AG04450 (cell line): ENCODE data around the gene GPN3. TPM values are rescaled to one million over a fixed set of nuclear protein-coding genes. Genes with fewer than 3 reads are reported as not detected.
"Not testable (repeated sequence)": the region's sequence is repeated elsewhere in the genome, so short reads cannot be mapped to it uniquely, and the experiment has no call there.

Experiments used
- CTCF ChIA-PET: fragments of 300-600, 350-600 bp; formaldehyde crosslinking; extraction: SDS; loops from one replicate; lab custom pipeline; 2022; ENCODE audit warnings: antibody characterized with exemption, inconsistent platforms; lab: Charles Lee
- POLR2A ChIA-PET: fragments of 350-600 bp; formaldehyde crosslinking; extraction: SDS; loops from one replicate; lab custom pipeline; 2021; ENCODE audit warnings: antibody characterized with exemption, inconsistent platforms; lab: Yijun Ruan, JAX
- DNase-seq: peaks from one replicate; pipeline ENCODE4 v3.0.0-alpha.2; 2011; ENCODE audit warnings: low read depth, low spot score
- H3K27ac ChIP-seq: one replicate; pipeline ENCODE4 v1.5.1; 2012; ENCODE audit warnings: low read depth, low read length, control low read depth
- H3K27me3 ChIP-seq: one replicate; pipeline ENCODE4 v1.6.0; 2012; ENCODE audit warnings: low read length; ENCODE audit not compliant: control insufficient read depth, insufficient read depth
- H3K4me3 ChIP-seq: 2 replicates; pipeline ENCODE4 v1.5.1; 2011; ENCODE audit warnings: mild to moderate bottlenecking, low read depth, low read length, control low read depth
- H3K9me3 ChIP-seq: 2 replicates; pipeline ENCODE4 v1.5.1; 2012; ENCODE audit warnings: low read length; ENCODE audit not compliant: control insufficient read depth, insufficient read depth
- polyA plus RNA-seq: library from polyadenylated mRNA; depleted of rRNA; stranded (reverse); fragments of >200 nt; gene quantifications from 2 replicates; pipeline ENCODE4 v1.2.3, GENCODE V29; 2011
- TF ChIP-seq, protein P1 (sequence below): IDR thresholded peaks from 2 replicates; pipeline ENCODE4 v1.5.1; 2011; ENCODE audit warnings: low read depth, low read length, control low read depth, inconsistent platforms

GPN3 gene
- polyA plus RNA-seq, 1 experiment, result 25.6 TPM

DNA sequence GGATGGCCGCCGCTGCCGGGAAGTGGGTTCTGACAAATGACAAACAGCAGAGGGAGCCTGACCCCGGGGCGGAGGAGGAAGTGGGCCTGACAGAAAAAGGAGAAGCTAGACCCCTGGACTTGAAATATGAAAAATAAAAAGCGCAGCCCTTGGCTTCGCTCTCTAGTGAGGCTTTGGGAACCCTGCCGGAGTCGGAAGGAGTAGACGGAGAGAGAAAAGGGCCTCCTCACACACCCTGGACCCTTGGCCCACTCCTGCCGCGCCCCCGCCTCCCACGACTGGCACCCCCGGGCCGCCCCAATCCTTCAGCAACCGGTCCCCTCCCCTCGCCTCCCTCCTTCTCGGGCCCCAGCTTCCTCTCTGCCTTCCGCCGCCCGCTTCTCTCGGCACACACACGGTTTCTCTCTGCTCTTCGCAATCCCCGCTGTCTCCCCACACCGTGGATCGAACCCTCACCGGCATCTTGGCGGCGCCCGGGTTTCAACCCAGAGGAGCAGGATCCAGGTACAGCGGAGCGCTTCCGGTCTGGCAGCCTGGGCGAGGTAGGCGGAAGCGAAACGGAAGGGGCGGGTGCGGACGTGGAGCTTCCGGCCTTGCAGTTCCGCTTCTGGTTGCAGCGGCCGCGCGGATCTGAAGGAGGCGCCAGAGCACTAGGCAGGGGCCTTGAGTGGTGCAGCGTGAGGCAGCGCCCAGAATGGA lies 18.1 kb downstream of the GPN3 start, which contains the start of gene ARPC3:
ARPC3 (minus strand) TSS at position 539 of the 699 bp plus-strand sequence; CDS start at position 462, 77 bp downstream.
- no peaks in the 10 kb centered on the region; the same call in 1 of the 2 replicates for H3K9me3 ChIP-seq
- peak; percentile 86 for DNase-seq
- TF ChIP-seq, protein P1, sequence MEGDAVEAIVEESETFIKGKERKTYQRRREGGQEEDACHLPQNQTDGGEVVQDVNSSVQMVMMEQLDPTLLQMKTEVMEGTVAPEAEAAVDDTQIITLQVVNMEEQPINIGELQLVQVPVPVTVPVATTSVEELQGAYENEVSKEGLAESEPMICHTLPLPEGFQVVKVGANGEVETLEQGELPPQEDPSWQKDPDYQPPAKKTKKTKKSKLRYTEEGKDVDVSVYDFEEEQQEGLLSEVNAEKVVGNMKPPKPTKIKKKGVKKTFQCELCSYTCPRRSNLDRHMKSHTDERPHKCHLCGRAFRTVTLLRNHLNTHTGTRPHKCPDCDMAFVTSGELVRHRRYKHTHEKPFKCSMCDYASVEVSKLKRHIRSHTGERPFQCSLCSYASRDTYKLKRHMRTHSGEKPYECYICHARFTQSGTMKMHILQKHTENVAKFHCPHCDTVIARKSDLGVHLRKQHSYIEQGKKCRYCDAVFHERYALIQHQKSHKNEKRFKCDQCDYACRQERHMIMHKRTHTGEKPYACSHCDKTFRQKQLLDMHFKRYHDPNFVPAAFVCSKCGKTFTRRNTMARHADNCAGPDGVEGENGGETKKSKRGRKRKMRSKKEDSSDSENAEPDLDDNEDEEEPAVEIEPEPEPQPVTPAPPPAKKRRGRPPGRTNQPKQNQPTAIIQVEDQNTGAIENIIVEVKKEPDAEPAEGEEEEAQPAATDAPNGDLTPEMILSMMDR, result peak; percentile 88
- CTCF ChIA-PET, result interaction anchor here (0.5 to 5.1 kb wide), 34 partner anchors 10 to 482 kb away, joined by 3 to 125 read pairs (median 4); partner anchors contain the start of genes C12orf76, FAM216A, GPN3 and TCTN1
- peak within 1 kb of the TSS; percentile 91 for H3K27ac ChIP-seq
- POLR2A ChIA-PET, result interaction anchor here (0.5 to 1.9 kb wide), 10 partner anchors 18 to 438 kb away, joined by 3 to 29 read pairs (median 4); partner anchors contain the start of genes FAM216A, GPN3 and TCTN1
- no peaks in the 10 kb centered on the region for H3K27me3 ChIP-seq
- peak within 1 kb of the TSS; percentile 94 for H3K4me3 ChIP-seq

DNA sequence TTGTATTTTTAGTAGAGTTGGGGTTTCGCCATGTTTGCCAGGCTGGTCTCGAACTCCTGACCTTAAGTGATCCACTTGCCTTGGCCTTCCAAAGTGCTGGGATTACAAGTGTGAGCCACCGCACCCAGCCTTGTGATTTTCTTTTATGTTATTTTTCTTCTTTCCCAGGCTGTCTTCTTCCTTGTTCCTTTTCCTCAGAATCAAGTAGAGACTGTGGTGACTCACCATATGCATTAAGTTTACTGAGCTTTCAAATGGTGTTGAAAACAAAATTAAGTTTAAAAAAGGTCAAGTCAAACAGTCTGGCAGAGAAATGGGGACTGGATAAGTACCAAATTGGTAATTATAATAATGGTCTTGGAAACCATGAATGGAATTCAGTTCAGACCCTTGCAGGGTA lies 23.6 kb downstream of the GPN3 start:
- no peaks in the 10 kb centered on the region for H3K9me3 ChIP-seq
- H3K4me3 ChIP-seq, result no peak overlapping the region
- H3K27me3 ChIP-seq, result no peaks in the 10 kb centered on the region
- TF ChIP-seq, protein P1, result no peak
- no peak for DNase-seq
- ChIA-PET POLR2A (interaction anchor here (0.7 to 1.8 kb wide), 3 partner anchors 10 to 363 kb away, joined by 3 to 4 read pairs (median 4); no protein-coding TSS in a partner anchor), CTCF (interaction anchor here (0.6 to 2.6 kb wide), 2 partner anchors 13 to 408 kb away, joined by 5 to 19 read pairs; no protein-coding TSS in a partner anchor)
- H3K27ac ChIP-seq, result no peak overlapping the region

DNA sequence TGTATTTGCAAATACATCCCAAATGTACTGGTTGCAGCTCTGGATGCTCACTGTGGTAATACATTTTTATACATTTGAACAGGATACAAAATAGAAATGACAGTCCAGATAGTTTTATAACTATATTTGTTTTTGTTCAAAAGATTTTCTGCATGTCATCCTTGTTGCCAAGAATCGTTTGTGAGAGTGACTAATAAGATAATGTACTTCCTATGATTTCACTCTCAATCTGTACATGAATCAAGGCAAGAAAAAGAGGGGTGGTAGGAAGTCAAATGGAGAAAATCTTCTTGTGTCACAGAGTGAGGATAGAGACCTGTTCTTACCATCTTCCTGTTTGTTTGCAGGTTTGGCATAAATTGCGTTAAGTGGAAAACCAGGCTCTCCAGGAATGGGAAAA lies 31.8 kb downstream of the GPN3 start:
- ChIA-PET POLR2A (no interaction called here), CTCF (no interaction called here)
- no peak for DNase-seq
- Histone ChIP-seq H3K4me3 (no peak overlapping the region), H3K27ac (no peak overlapping the region), H3K27me3 (no peaks in the 10 kb centered on the region), H3K9me3 (no peaks in the 10 kb centered on the region)
- TF ChIP-seq, protein P1, result no peak

DNA sequence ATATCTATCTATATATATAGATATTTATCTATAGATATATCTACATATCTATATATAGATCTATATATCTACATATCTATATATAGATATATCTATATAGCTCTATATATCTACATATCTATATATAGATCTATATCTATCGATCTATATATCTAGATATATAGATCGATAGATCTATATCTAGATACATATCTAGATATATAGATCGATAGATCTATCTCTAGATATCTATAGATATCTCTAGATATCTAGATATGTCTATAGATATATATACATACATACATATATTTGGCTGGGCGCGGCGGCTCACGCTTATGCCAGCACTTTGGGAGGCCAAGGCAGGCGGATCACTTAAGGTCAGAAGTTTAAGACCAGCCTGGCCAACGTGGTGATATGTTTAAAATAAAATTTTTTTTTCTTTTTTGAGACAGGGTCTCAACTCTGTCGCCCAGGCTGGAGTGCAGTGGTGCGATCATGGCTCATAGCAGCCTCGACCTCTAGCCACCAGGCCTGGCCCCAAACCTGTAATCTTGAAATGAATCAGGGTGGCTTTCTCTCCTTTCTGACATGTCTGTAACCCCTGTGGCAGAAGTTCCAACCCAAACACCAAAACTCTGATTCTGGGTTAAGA lies 36.0 kb downstream of the GPN3 start:
- CTCF ChIA-PET, result interaction anchor here (0.5 to 2.8 kb wide), 73 partner anchors 8 to 706 kb away, joined by 3 to 79 read pairs (median 5); partner anchors contain the start of genes ARPC3, FAM216A, GPN3 and IFT81
- TF ChIP-seq, protein P1, result no peak
- DNase-seq, result no peak
- Histone ChIP-seq H3K4me3 (no peak overlapping the region), H3K9me3 (no peaks in the 10 kb centered on the region), H3K27me3 (no peaks in the 10 kb centered on the region), H3K27ac (no peak overlapping the region)
- POLR2A ChIA-PET, result interaction anchor here (0.7 to 1.5 kb wide), 9 partner anchors 12 to 444 kb away, joined by 3 to 8 read pairs (median 5); partner anchors contain the start of genes ARPC3 and GPN3

DNA sequence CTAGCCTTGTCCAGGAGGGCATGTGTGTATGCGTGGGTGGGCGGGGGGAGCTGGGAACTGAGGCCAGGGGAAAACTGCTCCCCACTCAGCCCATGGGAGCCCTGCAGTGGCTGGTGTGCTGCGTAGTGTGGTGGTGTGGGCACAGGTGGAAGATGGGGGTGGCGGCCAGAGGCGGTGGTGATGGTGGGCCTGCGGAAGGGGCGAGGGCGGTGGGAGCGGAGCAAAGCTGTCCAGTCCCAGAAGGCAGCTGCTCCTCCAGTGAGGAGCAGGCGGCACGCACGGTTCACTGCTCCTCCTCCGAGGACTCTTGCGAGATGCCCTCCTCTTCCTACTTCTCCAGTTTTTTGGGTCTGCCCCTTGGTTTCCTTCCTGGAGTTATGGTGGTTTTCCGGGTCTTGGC lies 38.4 kb downstream of the GPN3 start:
- CTCF ChIA-PET, result interaction anchor here (0.7 to 2.8 kb wide), 2 partner anchors 327 to 449 kb away, joined by 7 to 79 read pairs; no protein-coding TSS in a partner anchor
- H3K9me3 ChIP-seq, H3K27me3 ChIP-seq, H3K4me3 ChIP-seq, H3K27ac ChIP-seq, POLR2A ChIA-PET, DNase-seq: not testable (repeated sequence)
